ENCODE data around the gene TRPM8.

Gene TRPM8

DNA sequence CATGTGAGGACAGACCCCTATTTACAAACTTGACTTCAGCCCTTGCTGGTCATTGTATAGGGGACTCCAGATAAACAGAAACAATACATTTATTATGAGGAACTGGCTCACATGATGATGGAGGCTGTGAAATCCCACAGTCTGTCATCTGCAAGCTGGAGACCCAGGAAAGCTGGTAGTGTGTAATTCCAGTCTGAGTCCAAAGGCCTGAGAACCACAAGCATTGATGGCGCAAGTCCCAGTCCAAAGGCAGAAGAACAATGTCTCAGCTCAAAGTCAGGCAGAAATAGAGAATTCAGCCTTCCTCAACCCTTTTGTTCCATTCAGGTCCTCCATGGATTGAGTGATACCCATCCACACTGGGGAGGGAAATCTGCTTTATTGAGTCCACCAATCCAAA is 105.3 kb downstream of the TRPM8 start:
- TF ChIP-seq, protein P1, sequence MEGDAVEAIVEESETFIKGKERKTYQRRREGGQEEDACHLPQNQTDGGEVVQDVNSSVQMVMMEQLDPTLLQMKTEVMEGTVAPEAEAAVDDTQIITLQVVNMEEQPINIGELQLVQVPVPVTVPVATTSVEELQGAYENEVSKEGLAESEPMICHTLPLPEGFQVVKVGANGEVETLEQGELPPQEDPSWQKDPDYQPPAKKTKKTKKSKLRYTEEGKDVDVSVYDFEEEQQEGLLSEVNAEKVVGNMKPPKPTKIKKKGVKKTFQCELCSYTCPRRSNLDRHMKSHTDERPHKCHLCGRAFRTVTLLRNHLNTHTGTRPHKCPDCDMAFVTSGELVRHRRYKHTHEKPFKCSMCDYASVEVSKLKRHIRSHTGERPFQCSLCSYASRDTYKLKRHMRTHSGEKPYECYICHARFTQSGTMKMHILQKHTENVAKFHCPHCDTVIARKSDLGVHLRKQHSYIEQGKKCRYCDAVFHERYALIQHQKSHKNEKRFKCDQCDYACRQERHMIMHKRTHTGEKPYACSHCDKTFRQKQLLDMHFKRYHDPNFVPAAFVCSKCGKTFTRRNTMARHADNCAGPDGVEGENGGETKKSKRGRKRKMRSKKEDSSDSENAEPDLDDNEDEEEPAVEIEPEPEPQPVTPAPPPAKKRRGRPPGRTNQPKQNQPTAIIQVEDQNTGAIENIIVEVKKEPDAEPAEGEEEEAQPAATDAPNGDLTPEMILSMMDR (IDR thresholded peaks at IDR 0.05; ENCODE audit: extremely low read depth, missing control alignments): no peak
- no peak for DNase-seq (ENCODE audit: low spot score)

DNA sequence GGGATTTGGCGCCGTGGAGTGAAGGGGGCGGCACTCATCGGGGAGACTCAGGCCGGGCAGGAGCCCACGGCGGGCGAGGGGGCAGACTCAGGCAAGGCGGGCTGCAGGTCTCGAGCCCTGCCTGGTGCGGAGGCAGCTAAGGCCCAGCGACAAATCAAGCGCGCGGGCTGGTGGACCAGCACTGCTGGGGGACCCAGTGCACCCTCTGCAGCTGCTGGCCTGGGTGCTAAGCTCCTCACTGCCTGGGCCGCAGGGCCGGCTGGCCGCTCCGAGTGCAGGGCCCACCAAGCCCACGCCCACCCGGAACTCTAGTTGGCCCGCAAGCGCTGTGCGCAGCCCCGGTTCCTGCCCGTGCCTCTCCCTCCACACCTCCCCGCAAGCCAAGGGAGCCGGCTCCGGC is 107.1 kb downstream of the TRPM8 start:
- DNase-seq (ENCODE audit: low spot score): no peak
- TF ChIP-seq, protein P1 (IDR thresholded peaks at IDR 0.05; ENCODE audit: extremely low read depth, missing control alignments): no peak

DNA sequence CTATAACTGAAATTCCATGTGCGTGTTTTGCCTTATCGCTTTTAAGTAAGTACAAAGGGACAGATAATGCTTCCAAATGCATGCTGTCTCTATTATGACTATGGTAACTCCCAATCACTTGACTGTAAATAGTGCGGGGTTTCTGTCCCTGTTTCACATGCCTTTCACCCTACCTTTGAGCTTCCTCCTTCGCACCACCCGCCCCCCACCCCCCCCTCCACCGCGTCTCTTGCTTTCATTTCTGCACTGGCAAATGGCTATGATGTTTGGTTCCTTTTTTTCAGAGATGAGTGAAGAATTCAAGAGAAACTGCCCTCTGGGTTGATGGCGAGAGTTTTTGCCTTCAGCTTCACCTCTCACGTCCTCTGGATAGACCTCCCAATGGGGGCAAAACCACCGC is 108.3 kb downstream of the TRPM8 start:
- peak; percentile 70 for DNase-seq (ENCODE audit: low spot score)
- TF ChIP-seq, protein P1 (IDR thresholded peaks at IDR 0.05; ENCODE audit: extremely low read depth, missing control alignments): no peak

DNA sequence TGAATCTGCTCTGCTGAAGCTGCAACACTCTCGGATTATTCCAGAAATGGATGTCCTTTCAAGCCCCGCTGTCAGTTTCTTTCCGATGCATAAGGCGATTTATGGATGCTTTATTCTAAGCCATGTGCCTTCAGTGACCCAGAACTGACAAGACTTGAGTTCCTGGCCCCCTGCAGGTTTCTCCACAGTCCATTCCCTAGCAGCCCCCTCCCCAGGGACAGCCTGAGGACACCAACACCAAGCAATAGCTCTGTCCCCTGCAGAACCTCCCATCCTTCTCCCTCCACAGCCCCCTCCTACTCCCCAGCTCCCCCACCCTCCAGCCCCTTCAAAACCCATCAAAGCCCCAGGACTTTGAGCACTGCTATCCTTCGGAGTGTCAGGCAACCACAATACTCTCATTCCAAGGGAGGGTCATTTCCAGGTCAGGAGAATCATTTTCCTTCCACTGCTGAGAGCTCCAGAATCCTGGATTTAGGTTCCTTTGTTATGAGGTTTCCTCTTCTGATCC is 108.8 kb downstream of the TRPM8 start:
- DNase-seq (ENCODE audit: low spot score): no peak
- TF ChIP-seq, protein P1 (IDR thresholded peaks at IDR 0.05; ENCODE audit: extremely low read depth, missing control alignments): no peak

DNA sequence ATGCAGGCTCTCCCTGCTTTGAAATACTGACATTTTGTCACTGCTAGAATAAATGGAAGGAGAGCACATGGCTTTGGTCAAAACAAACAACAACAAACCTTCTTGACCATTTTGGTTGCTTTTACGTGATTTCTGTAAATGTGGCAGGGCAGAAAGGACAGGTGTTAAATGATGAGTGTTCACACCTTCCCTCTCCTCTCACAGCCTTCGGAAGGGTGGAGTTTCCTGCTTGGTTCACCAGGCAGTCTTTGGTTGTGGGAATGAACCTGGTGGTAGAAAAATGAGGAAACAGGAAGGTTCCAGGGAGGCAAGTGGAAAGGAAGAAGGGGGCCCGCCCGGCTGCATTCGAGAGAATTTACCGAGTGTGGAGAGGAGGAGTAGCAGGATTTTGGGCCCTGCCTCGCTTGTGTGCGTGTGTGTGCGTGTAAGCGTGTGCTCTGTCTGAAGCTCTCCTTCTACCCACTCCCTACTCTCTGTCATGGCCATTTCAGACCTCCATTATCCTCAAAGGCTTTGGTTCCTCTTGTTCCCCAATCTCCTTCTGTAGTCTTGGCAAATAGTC is 109.6 kb downstream of the TRPM8 start:
- no peak for DNase-seq (ENCODE audit: low spot score)
- TF ChIP-seq, protein P1 (IDR thresholded peaks at IDR 0.05; ENCODE audit: extremely low read depth, missing control alignments): no peak

DNA sequence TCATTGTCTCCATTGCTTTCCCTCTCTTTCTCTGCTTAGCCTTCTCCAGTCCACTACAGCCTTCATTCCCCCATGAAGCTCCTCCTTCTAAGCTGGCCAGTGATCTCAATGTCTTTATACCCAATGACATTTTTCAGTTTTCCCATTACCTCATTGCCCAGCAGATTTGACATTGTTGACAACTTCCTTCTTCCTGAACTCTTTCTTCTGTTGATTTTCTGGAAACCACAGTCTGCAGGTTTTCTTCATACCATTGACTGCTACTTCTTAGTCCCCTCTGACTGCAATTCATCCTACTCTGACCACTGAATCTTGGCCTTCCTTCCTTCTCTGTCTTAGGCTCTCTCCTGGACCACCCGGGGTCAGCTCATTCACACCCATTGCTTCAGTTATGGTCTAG is 110.5 kb downstream of the TRPM8 start:
- no peak for DNase-seq (ENCODE audit: low spot score)
- TF ChIP-seq, protein P1 (IDR thresholded peaks at IDR 0.05; ENCODE audit: extremely low read depth, missing control alignments): no peak

DNA sequence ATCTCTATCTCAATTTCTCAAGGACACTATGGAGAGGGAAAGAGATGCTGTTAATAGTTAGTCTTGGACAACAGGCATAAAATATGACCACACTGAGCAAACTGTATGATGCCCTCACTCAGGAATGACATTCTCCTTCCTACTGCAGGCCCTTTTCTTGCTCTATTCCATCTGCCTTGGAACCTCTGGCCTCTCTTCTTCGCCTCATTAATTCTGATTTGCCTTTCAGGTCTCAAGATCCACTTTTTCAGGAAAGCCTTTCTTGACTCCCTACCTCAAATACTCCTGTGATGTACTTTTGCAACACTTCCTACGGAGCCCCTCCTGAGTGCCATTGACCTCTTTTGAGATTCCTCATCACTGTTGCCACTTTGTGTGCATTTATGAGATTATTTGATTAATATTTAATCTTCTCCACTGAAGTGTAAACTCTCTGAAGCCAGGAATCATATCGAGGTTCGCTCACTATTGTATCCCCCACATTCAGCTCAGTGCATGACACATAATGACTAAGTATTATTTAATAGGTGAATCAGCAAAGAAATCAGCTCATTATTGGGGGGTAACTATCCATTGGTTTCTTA is 112.1 kb downstream of the TRPM8 start:
- no peak for DNase-seq (ENCODE audit: low spot score)
- TF ChIP-seq, protein P1 (IDR thresholded peaks at IDR 0.05; ENCODE audit: extremely low read depth, missing control alignments): no peak
